ENCODE data around the gene XRRA1.

XRRA1 gene

DNA sequence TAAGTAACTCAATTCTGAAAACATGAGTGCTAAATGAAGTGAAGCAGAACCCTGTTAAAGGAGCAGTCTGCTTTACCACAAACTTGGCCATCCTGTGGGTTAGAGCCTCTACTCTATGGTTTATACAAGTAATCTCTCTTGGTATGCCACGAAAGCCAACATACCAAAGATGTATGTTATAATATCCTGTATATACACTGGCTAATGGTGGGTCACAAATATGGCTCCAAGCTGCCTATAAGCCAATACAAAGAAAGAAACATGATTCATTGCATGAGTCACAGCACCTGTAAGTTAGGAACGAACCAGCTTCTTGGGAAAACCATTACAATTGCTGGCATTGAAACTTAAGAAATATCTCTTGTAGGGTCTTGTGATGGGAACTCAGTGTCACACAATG lies 16.1 kb downstream of the XRRA1 start:
- Histone ChIP-seq H3K9me3 (ENCODE audit: insufficient read depth, low read length, severe bottlenecking) (no peaks in the 10 kb centered on the region), H3K4me3 (ENCODE audit: low read depth in 1 of 2, low read length in 2 of 2) (no peak overlapping the region), H3K4me2 (ENCODE audit: insufficient read depth, low read length) (no peak overlapping the region), H3K9ac (ENCODE audit: low read depth, low read length) (no peak overlapping the region), H3K79me2 (ENCODE audit: insufficient read depth, low read length) (no peaks in the 10 kb centered on the region), H4K20me1 (ENCODE audit: insufficient read depth, low read length) (no peaks in the 10 kb centered on the region), H3K27me3 (ENCODE audit: insufficient read depth, low read length, poor library complexity) (no peaks in the 10 kb centered on the region), H3K27ac (ENCODE audit: low read length) (no peak overlapping the region), H2AFZ (ENCODE audit: low read depth, low read length) (no peak overlapping the region), H3K4me1 (ENCODE audit: insufficient read depth, low read length) (no peaks in the 10 kb centered on the region), H3K36me3 (ENCODE audit: insufficient read depth, low read length) (peaks cover 58% of the 10 kb centered on the region)
- ATAC-seq (ENCODE audit: insufficient read depth, low read depth) (no peak), DNase-seq (no peak)
- no peak for TF ChIP-seq EZH2 (IDR thresholded peaks at IDR 0.05; ENCODE audit: borderline replicate concordance, low read depth, low read length, severe bottlenecking)
- TF ChIP-seq, protein P1, sequence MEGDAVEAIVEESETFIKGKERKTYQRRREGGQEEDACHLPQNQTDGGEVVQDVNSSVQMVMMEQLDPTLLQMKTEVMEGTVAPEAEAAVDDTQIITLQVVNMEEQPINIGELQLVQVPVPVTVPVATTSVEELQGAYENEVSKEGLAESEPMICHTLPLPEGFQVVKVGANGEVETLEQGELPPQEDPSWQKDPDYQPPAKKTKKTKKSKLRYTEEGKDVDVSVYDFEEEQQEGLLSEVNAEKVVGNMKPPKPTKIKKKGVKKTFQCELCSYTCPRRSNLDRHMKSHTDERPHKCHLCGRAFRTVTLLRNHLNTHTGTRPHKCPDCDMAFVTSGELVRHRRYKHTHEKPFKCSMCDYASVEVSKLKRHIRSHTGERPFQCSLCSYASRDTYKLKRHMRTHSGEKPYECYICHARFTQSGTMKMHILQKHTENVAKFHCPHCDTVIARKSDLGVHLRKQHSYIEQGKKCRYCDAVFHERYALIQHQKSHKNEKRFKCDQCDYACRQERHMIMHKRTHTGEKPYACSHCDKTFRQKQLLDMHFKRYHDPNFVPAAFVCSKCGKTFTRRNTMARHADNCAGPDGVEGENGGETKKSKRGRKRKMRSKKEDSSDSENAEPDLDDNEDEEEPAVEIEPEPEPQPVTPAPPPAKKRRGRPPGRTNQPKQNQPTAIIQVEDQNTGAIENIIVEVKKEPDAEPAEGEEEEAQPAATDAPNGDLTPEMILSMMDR (IDR thresholded peaks at IDR 0.05; ENCODE audit: borderline replicate concordance, extremely low read depth, low read length, poor library complexity, severe bottlenecking), result no peak

DNA sequence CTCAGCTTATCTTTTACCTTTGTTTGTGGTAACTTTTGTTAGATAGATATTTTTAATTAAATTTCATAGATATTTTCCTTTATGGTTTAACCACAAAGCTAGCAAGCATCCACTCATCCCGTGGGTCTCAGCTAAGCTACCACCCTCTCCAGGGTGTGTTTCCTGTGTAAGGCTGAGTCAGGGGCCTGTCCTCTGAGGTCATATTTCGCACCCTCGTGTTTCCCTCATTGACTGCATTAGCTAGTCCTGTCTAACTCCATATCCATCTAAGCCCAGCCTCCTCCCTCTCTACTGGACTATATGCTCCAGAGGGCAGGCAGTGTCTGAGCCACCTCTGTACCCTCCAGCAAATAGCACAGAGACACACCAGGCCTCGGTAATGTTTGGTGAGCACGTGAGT lies 16.7 kb downstream of the XRRA1 start:
- H3K9ac ChIP-seq (ENCODE audit: low read depth, low read length), result no peak overlapping the region
- DNase-seq (no peak), ATAC-seq (ENCODE audit: insufficient read depth, low read depth) (no peak)
- H3K4me3 ChIP-seq (ENCODE audit: low read depth in 1 of 2, low read length in 2 of 2), result no peak overlapping the region
- H2AFZ ChIP-seq (ENCODE audit: low read depth, low read length), result no peak overlapping the region
- no peaks in the 10 kb centered on the region for H4K20me1 ChIP-seq (ENCODE audit: insufficient read depth, low read length)
- TF ChIP-seq, protein P1 (IDR thresholded peaks at IDR 0.05; ENCODE audit: borderline replicate concordance, extremely low read depth, low read length, poor library complexity, severe bottlenecking), result no peak
- no peak for TF ChIP-seq EZH2 (IDR thresholded peaks at IDR 0.05; ENCODE audit: borderline replicate concordance, low read depth, low read length, severe bottlenecking)
- H3K27ac ChIP-seq (ENCODE audit: low read length), result no peak overlapping the region
- no peaks in the 10 kb centered on the region for H3K9me3 ChIP-seq (ENCODE audit: insufficient read depth, low read length, severe bottlenecking)
- H3K36me3 ChIP-seq (ENCODE audit: insufficient read depth, low read length), result peaks cover 56% of the 10 kb centered on the region
- H3K4me2 ChIP-seq (ENCODE audit: insufficient read depth, low read length), result no peak overlapping the region
- no peaks in the 10 kb centered on the region for H3K27me3 ChIP-seq (ENCODE audit: insufficient read depth, low read length, poor library complexity)
- H3K79me2 ChIP-seq (ENCODE audit: insufficient read depth, low read length), result no peaks in the 10 kb centered on the region
- no peaks in the 10 kb centered on the region for H3K4me1 ChIP-seq (ENCODE audit: insufficient read depth, low read length)

DNA sequence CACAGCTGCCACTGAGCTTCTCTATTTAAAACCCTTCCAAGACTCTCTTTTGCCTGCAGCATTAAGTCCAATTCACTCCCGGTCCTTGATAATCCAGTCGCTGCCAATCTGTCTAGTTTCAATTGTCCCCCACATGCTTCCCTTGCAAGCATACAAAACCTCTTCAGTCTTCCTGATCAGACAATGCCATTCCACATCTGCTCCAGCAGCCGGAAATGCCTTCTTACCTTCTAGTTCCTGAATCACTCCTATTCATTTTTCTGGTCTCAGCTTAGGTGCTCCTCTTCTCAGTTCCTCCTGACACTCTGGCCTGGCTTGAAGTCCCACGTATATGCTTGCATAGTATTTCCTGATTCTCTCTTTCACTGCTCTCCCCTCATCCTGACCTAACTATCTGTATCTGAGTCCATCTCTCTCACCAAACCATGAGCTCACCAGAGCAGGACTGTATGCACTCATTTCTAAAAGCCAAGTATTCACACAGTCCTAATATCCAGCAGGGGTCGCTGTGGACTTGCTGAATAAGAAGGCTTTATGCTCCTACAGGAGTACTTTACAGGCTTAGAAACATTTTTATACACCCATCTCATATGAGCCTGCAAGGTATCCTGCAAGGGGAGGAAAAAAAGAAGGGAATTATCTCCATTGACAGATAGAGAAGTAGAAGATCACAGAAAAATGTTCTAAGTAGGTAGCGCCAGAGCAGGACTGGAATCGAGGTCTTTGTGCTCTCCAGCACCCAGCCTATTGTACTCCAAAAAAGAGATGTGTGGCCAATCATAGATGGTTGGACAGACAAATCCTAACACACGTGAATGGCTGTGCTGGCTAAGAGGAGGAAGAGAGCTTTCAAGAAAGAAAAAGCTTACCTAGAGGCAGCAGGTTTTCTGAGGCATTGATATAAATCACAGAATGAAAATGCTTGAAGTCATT lies 19.2 kb downstream of the XRRA1 start:
- Histone ChIP-seq H3K4me3 (ENCODE audit: low read depth in 1 of 2, low read length in 2 of 2) (no peak overlapping the region), H3K4me2 (ENCODE audit: insufficient read depth, low read length) (no peak overlapping the region), H3K4me1 (ENCODE audit: insufficient read depth, low read length) (no peaks in the 10 kb centered on the region), H3K36me3 (ENCODE audit: insufficient read depth, low read length) (peaks cover 38% of the 10 kb centered on the region; the same call in 1 of the 2 replicates), H2AFZ (ENCODE audit: low read depth, low read length) (no peak overlapping the region), H3K9me3 (ENCODE audit: insufficient read depth, low read length, severe bottlenecking) (no peaks in the 10 kb centered on the region), H3K79me2 (ENCODE audit: insufficient read depth, low read length) (no peaks in the 10 kb centered on the region), H4K20me1 (ENCODE audit: insufficient read depth, low read length) (no peaks in the 10 kb centered on the region), H3K9ac (ENCODE audit: low read depth, low read length) (no peak overlapping the region), H3K27ac (ENCODE audit: low read length) (no peak overlapping the region), H3K27me3 (ENCODE audit: insufficient read depth, low read length, poor library complexity) (no peaks in the 10 kb centered on the region)
- no peak for TF ChIP-seq EZH2 (IDR thresholded peaks at IDR 0.05; ENCODE audit: borderline replicate concordance, low read depth, low read length, severe bottlenecking)
- TF ChIP-seq, protein P1 (IDR thresholded peaks at IDR 0.05; ENCODE audit: borderline replicate concordance, extremely low read depth, low read length, poor library complexity, severe bottlenecking), result peak; percentile 91
- DNase-seq (peak; percentile 70), ATAC-seq (ENCODE audit: insufficient read depth, low read depth) (peak; percentile 97)
